ENCODE results near the gene P2RY11.

P2RY11 gene

DNA sequence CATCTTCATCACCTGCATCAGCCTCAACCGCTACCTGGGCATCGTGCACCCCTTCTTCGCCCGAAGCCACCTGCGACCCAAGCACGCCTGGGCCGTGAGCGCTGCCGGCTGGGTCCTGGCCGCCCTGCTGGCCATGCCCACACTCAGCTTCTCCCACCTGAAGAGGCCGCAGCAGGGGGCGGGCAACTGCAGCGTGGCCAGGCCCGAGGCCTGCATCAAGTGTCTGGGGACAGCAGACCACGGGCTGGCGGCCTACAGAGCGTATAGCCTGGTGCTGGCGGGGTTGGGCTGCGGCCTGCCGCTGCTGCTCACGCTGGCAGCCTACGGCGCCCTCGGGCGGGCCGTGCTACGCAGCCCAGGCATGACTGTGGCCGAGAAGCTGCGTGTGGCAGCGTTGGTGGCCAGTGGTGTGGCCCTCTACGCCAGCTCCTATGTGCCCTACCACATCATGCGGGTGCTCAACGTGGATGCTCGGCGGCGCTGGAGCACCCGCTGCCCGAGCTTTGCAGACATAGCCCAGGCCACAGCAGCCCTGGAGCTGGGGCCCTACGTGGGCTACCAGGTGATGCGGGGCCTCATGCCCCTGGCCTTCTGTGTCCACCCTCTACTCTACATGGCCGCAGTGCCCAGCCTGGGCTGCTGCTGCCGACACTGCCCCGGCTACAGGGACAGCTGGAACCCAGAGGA is 2.6 kb downstream of the P2RY11 start:
- no peak for DNase-seq

- DNase-seq: no peak
These were observed 3.3 kb downstream of the P2RY11 start for GRCh38 chr19:10114651-10115391.

DNA sequence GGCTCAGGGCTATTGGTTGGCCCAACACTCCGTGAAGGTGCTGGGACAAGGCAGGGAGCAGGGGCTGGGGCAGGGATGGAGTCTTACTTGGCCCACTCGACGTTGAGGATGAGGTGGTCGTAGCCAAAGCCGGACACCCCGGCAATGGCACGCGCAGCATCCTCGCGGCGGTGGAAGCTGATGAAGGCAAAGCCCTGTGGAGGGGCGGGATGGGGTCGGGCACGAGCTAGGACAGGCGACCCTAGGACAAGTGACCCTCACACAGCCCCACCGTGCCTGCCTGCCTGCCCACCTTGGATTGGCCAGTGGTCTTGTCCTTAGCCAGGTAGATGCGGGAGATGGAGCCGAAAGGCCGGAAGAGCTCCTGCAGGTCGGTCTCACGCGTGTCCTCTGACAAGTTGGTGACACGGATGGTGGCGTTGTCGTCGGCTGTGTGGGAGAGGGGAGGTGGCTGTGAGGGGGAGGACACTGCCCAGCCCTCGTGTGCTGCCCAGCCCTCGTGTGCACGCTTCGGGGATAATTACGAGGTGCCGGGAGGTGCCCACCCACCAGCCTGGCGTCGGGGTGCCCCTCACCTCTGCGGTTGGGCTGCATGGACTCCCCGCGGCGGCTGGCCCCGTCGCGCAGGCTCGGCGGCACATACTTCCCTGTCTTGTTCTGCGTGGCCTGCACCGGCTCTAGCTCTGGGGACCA is 4.0 kb downstream of the P2RY11 start:
- DNase-seq: no peak

GRCh38 chr19:10116085-10116865 is 4.8 kb downstream of the P2RY11 start:
- DNase-seq: no peak

GRCh38 chr19:10116866-10117616 is 5.5 kb downstream of the P2RY11 start:
- DNase-seq: no peak

DNA sequence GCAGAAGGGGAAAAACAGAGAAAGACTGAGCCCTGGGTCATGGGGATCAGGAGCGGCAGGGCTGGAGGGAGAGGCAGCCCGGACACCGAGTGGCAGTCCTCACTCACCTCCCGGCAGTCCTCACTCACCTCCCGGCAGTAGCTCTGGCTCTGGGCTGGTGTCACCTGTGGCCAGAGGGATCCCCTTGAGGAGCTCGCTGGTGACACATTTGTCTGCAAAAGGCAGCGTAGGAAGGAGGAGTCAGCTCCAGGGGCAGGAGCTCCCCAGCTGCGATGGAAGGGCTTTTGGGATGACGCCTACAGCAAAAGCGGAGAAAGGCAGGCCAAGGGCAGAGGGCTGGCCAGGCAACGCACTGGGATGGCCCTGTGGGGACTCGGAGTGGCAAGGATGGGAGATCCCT is 7.5 kb downstream of the P2RY11 start:
- no peak for DNase-seq

DNA sequence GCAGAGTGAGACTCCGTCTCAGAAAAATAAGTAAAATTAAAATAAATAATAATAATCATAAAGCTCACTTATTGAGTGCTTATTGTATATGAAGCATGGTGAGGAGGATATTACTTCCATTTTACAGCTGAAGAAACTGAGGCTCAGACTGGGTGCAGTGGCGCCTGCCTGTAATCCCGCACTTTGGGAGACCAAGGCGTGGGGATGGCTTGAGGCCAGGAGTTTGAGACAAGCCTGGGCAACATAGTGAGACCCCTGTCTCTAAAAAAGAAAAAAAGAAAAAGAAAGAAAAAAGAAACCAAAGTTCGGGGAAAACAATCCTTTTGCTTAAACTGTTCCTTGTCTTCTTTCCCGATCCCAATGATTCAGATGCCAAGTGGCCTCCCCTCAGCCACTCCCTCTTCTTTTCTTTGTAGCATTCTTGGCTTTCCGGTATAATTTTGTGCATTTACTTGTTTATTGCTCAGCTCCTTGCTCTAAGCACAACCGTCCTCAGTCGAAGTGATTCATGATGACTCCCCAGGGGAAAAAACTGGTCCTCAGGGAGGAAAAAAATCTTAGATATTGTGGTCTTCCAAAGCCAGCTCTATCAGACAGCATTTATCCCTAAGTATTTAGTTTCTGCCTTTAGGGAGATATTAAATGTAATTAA is 9.2 kb downstream of the P2RY11 start:
- peak; percentile 91 for DNase-seq

GRCh38 chr19:10122045-10122444 is 10.6 kb downstream of the P2RY11 start:
- DNase-seq: peak; percentile 36

DNA sequence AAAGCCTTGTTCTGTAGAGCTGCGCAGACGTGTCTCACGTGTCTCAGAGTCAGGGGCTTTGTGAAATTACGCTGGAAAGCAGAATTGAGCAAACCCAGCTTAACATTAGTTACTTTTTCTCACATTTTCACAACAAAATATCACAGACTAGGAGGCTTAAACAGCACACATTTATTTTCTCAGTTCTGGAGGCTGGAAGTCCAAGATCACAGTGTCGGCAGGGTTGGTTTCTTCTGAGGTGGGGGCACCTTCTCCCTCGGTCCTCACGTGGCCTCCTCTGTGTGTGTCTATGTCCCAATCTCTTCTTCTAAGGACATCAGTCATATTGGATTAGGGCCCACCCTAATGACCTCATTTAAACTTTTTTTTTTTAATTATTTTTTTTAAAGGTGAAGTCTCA is 12.9 kb downstream of the P2RY11 start:
- DNase-seq: no peak

GRCh38 chr19:10126213-10126639 is 14.7 kb downstream of the P2RY11 start:
- no peak for DNase-seq

DNA sequence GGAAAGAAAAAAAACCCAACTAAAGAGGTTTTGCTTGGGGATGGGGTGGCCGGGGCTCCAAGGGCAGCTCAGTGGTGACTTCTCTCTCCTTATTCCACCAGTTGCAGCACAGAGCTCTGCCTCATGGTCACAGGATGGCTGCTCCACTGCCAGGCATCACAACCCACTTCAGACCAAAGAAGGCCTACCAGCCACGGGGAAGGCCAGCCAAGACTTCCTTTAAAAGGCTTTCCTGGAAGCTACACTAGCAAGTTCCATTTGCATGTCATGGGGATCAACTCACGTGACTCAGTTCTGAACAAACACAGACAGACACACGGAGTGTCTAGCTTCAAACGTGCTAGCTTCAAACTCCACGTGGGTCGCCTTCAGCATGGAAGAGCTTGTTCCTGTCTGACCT is 21.4 kb downstream of the P2RY11 start:
- no peak for DNase-seq

- no peak for DNase-seq
These were observed 22.1 kb downstream of the P2RY11 start for GRCh38 chr19:10133596-10133995.

DNA sequence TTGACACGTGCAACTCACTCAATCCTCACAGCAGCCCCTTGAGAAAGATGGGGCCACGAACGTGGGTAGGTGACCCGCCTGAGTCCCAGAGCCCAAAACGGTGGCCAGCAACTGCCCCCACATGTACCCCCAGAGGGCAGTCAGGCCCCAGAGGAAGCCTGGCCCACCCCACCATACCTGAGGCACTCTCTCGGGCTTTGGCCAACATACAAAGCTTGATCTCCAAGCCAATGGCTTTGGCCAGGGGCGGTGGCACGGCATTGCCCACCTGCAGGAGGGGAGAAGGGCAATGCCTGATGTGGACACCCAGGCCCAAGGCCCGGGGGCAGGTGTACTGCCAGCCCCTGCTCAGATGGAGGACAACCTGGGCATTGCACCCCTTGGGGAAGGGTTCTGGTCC is 22.5 kb downstream of the P2RY11 start:
- DNase-seq: no peak

- DNase-seq: no peak
These were observed 24.2 kb downstream of the P2RY11 start for GRCh38 chr19:10135551-10136334.

DNA sequence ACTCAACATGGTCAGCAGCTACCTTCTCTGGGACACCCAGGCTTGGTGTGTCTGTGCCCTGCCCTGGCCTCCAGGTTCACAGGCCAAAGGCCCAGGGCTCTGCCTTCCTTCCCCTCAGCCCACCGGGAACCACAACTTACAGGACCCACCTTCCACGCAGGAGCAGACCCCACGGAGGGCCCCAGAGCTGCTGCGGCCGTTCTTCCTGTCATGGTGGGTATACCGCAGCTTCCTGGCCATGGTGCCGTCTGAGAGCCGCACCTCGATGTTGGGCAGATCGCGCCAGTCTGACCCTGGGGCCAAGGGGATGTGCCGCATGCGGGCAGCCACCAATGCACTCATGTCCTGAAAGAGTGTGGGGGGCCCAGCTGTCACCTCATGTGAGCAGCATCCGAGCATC is 25.4 kb downstream of the P2RY11 start:
- DNase-seq: no peak

GRCh38 chr19:10137751-10138682 is 26.5 kb downstream of the P2RY11 start:
- no peak for DNase-seq

- no peak for DNase-seq
These were observed 27.6 kb downstream of the P2RY11 start for GRCh38 chr19:10138879-10139795.

DNA sequence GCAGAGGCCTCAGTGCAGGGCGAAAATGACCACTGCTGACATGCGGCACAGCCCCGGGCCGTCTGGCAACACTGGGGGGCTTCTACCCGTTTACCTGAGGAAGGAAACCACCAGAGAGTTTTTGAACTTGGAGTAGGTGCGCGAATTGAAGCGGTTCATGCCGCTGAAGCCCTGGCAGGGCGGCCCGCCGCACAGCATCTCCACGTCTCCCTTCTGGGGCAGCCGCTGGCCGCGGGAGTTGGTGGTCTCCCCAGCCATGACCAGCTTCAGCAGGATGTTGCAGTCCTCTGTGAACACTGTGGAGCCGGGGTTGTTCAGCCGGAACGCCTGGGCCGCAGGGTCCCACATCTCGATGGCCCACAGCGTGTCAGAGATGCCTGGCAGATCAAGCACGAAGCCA is 28.5 kb downstream of the P2RY11 start:
- DNase-seq: no peak

Measured in fibroblast of skin of back (primary cell).